Tibial nerve (tissue), 4 donors: ENCODE data around the gene RIPK1. TPM values are rescaled to one million over a fixed set of nuclear protein-coding genes. Genes with fewer than 3 reads are reported as not detected.

Source experiments
- small RNA-seq: library from RNA; depleted of rRNA; stranded (forward); fragments of <200 nt; gene quantifications from one replicate; pipeline ENCODE3, GENCODE V24; 2016
- total RNA-seq, 4 donors: library from RNA; depleted of rRNA; stranded (reverse); fragments of >200 nt; gene quantifications; one replicate each; pipeline ENCODE4 v1.1.0, GENCODE V29; 2016

RIPK1 gene
- total RNA-seq, 4 donors from 2014 or later = 20.1 to 22.6 (median 21.2) TPM

Small RNA genes within 50 kb of the gene (small RNA-seq; reads per million reads assigned to genes)
- gene AL133351.4 = not detected
- gene RNA5SP201 = not detected

Other genes with a start within 250 kb of the RIPK1 start
- gene SERPINB1, start 226.6 kb upstream of the RIPK1 start, total RNA-seq = 10 to 100 TPM; 21.3 to 29.0 (median 23.1) TPM
- gene SERPINB9, start 165.2 kb upstream of the RIPK1 start, total RNA-seq = 10 to 100 TPM; 17.1 to 54.4 (median 35.8) TPM
- gene SERPINB6, start 96.9 kb upstream of the RIPK1 start, total RNA-seq = 100 to 1,000 TPM; 130 to 185 (median 155) TPM
- 10 to 100 TPM; 18.8 to 33.6 (median 25.8) TPM for gene NQO2, start 68.6 kb upstream of the RIPK1 start, total RNA-seq
- gene BPHL, start 50.2 kb downstream of the RIPK1 start, total RNA-seq = 10 to 100 TPM in 3 of 4 donors, 1 to 10 TPM in 1; 6.7 to 21.6 (median 12.6) TPM
- 100 to 1,000 TPM in 1 of 4 donors, 10 to 100 TPM in 3; 37.5 to 100 (median 68.0) TPM for gene TUBB2A, start 89.0 kb downstream of the RIPK1 start, total RNA-seq
- gene TUBB2B, start 159.2 kb downstream of the RIPK1 start, total RNA-seq = 10 to 100 TPM; 13.7 to 47.6 (median 32.6) TPM
- gene PSMG4, start 190.5 kb downstream of the RIPK1 start, total RNA-seq = 10 to 100 TPM; 14.7 to 36.5 (median 31.8) TPM